Fibroblast of lung (primary cell): Measurements from ENCODE around the gene HMOX2. TPM values are rescaled to one million over a fixed set of nuclear protein-coding genes. Genes with fewer than 3 reads are reported as not detected.

ENCODE experiments used
- DNase-seq, 2 donors: peaks; one replicate each; pipeline versions ENCODE4 v3.0.0 to v3.0.0-alpha.2; 2010; ENCODE audit warnings: low read depth in 2 of 2
- H2AFZ ChIP-seq: 2 replicates; pipeline ENCODE4 v1.5.1; 2012; ENCODE audit warnings: low read length, control low read depth, inconsistent platforms
- H3K27ac ChIP-seq: 2 replicates; pipeline ENCODE4 v1.5.1; 2011; ENCODE audit warnings: low read length, control low read depth; ENCODE audit not compliant: insufficient read depth
- H3K27me3 ChIP-seq: 2 replicates; pipeline ENCODE4 v1.5.1; 2011; ENCODE audit warnings: mild to moderate bottlenecking, low read length; ENCODE audit not compliant: control insufficient read depth, insufficient read depth
- H3K36me3 ChIP-seq: 2 replicates; pipeline ENCODE4 v1.5.1; 2011; ENCODE audit warnings: low read length; ENCODE audit not compliant: control insufficient read depth, insufficient read depth
- H3K4me1 ChIP-seq: 2 replicates; pipeline ENCODE4 v1.5.1; 2011; ENCODE audit warnings: low read length; ENCODE audit not compliant: control insufficient read depth, insufficient read depth; ENCODE audit errors: extremely low read depth
- H3K4me2 ChIP-seq: 2 replicates; pipeline ENCODE4 v1.5.1; 2011; ENCODE audit warnings: low read length, control low read depth; ENCODE audit not compliant: insufficient read depth; ENCODE audit errors: extremely low read depth
- H3K4me3 ChIP-seq, 4 experiments: fragments of 200-600 bp in 1 of 4; sonication (generic) in 1 of 4; replicated peaks in 1 of 4; 2 replicates each; pipeline ENCODE4 v1.5.1; 2011 to 2016; ENCODE audit warnings: low read length in 4 of 4, low read depth in 3 of 4, mild to moderate bottlenecking in 3 of 4, control low read depth in 2 of 4, inconsistent platforms in 1 of 4, mixed read lengths in 1 of 4; ENCODE audit not compliant: insufficient read depth in 1 of 4; ENCODE audit errors: control extremely low read depth in 1 of 4
- H3K79me2 ChIP-seq: 2 replicates; pipeline ENCODE4 v1.5.1; 2012; ENCODE audit warnings: mild to moderate bottlenecking, low read length, inconsistent platforms; ENCODE audit not compliant: control insufficient read depth, insufficient read depth
- H3K9ac ChIP-seq: 2 replicates; pipeline ENCODE4 v1.5.1; 2011; ENCODE audit warnings: mild to moderate bottlenecking, low read length, control low read depth; ENCODE audit not compliant: insufficient read depth
- H3K9me3 ChIP-seq: 2 replicates; pipeline ENCODE4 v1.5.1; 2012; ENCODE audit warnings: low read depth, low read length; ENCODE audit not compliant: control insufficient read depth, insufficient read depth
- H4K20me1 ChIP-seq: 2 replicates; pipeline ENCODE4 v1.5.1; 2011; ENCODE audit warnings: low read length; ENCODE audit not compliant: control insufficient read depth, insufficient read depth; ENCODE audit errors: extremely low read depth
- CTCF ChIP-seq, 2 donors: IDR thresholded peaks in 1 of 2; conservative IDR thresholded peaks in 1 of 2; 1 replicate in 1 of 2; 2 replicates in 1 of 2; pipeline ENCODE4 v1.5.1; 2011 to 2012; ENCODE audit warnings: low read length in 2 of 2, control low read depth in 1 of 2, inconsistent platforms in 1 of 2, low read depth in 1 of 2, mild to moderate bottlenecking in 1 of 2
- EZH2 ChIP-seq: IDR thresholded peaks from 2 replicates; pipeline ENCODE4 v1.5.1; 2012; ENCODE audit warnings: low read length, control low read depth, mild to moderate bottlenecking; ENCODE audit errors: missing control alignments
- polyA plus RNA-seq, 2 donors: library from polyadenylated mRNA; depleted of rRNA in 1 of 2; stranded (reverse) in 1 of 2; unstranded in 1 of 2; fragments of >200 nt; gene quantifications; 2 replicates each; pipeline ENCODE4 v1.2.1, GENCODE V29; 2011 to 2012; ENCODE audit warnings: missing spikeins in 1 of 2
- total RNA-seq: library from RNA; depleted of rRNA; stranded (reverse); fragments of >200 nt; gene quantifications from 2 replicates; pipeline ENCODE4 v1.2.1, GENCODE V29; 2014

HMOX2 gene
- total and polyA plus RNA-seq, 2 donors (not counting 1 experiment from before 2014, with no cell fraction given), result 40.0 to 45.7 TPM

DNA sequence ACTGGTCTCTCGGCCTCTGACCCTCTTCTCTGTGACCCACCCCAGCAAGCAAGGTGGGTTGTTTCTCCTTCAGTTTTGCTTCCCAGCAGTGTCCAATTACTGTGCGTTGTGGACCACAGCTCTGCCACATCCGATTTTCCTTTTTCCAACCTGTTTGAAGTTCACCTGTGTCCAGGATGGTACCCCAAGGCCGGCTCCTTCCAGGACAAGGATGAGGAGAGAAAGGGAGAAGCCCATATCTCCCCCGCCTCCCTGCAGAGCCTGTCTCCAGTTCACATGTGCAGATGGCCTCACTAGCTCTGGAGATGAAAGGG is 15.3 kb upstream of the HMOX2 start:
- H3K27me3 ChIP-seq, result no peaks in the 10 kb centered on the region
- no peak for DNase-seq
- H3K4me2 ChIP-seq, result no peak overlapping the region
- no peaks in the 10 kb centered on the region for H3K79me2 ChIP-seq
- no peak overlapping the region for H3K4me3 ChIP-seq
- TF ChIP-seq EZH2, result no peak
- no peak for TF ChIP-seq CTCF (conservative IDR thresholded peaks at IDR 0.05 in 1 of 2, IDR thresholded peaks at IDR 0.05 in 1 of 2; ENCODE audit: low read depth in 1 of 2, low read length in 2 of 2)
- no peaks in the 10 kb centered on the region for H4K20me1 ChIP-seq
- peaks cover 20% of the 10 kb centered on the region for H3K36me3 ChIP-seq
- no peak overlapping the region for H3K27ac ChIP-seq
- H3K9me3 ChIP-seq, result no peaks in the 10 kb centered on the region
- H2AFZ ChIP-seq, result no peak overlapping the region
- H3K4me1 ChIP-seq, result peaks cover 10% of the 10 kb centered on the region
- no peak overlapping the region for H3K9ac ChIP-seq

DNA sequence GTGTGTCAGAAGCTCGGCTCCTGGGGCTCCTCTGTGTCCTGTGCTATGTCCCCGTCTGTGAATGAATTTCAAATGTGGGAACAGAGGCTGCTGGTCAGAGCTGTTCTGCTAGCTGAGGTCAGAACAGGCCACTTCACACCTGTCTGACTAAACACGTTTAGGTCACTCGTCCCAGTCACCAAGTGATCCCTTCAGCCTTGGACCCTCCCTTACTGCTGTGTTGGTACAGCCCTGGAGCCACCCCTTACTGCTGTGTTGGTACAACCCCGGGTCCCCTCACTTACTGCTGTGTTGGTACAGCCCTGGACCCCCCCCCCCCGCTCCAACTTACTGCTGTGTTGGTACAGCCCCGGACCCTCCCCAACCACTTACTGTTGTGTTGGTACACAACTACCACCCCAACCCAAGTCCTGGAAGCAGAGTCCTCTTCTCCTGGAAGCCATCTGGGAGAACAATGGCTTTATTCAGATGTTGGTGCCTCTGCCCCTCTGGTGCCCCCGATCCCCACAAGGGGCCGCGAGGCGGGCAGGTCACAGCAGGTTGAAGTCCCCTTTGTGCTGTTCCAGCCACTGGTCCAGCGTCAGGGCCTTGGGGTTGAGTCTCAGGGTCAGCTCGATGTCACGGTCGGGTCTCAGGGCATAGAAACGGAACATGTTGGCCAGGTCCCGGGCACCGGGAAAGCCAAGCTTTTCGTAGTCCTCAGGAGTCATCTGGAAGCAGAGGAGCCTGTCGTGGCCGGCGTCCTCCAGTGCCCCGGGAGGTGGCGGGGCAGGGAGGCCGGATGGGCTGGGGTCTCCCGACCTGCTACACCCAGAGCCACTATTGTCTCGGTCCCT is 14.7 kb upstream of the HMOX2 start:
- Histone ChIP-seq H3K27me3 (no peaks in the 10 kb centered on the region), H3K9ac (no peak overlapping the region), H3K27ac (no peak overlapping the region), H3K4me3 (no peak overlapping the region), H2AFZ (no peak overlapping the region), H3K9me3 (no peaks in the 10 kb centered on the region), H3K4me2 (no peak overlapping the region), H3K79me2 (no peaks in the 10 kb centered on the region), H4K20me1 (no peaks in the 10 kb centered on the region), H3K4me1 (peaks cover 10% of the 10 kb centered on the region), H3K36me3 (peaks cover 19% of the 10 kb centered on the region)
- TF ChIP-seq CTCF (conservative IDR thresholded peaks at IDR 0.05 in 1 of 2, IDR thresholded peaks at IDR 0.05 in 1 of 2; ENCODE audit: low read depth in 1 of 2, low read length in 2 of 2) (no peak), EZH2 (no peak)
- no peak for DNase-seq

- H3K4me1 ChIP-seq, result peaks cover 10% of the 10 kb centered on the region
- no peaks in the 10 kb centered on the region for H3K27me3 ChIP-seq
- H3K36me3 ChIP-seq, result peaks cover 16% of the 10 kb centered on the region
- no peaks in the 10 kb centered on the region for H3K79me2 ChIP-seq
- DNase-seq, result peak in 1 of 2 donors; percentile 5
- TF ChIP-seq CTCF (conservative IDR thresholded peaks at IDR 0.05 in 1 of 2, IDR thresholded peaks at IDR 0.05 in 1 of 2; ENCODE audit: low read depth in 1 of 2, low read length in 2 of 2) (no peak), EZH2 (no peak)
- no peaks in the 10 kb centered on the region for H3K9me3 ChIP-seq
- no peaks in the 10 kb centered on the region for H4K20me1 ChIP-seq
- H3K4me3 ChIP-seq, result no peak overlapping the region
- H3K4me2 ChIP-seq, result no peak overlapping the region
- peak overlapping the region; percentile 24 for H3K9ac ChIP-seq
- peak overlapping the region; percentile 80 for H3K27ac ChIP-seq
- H2AFZ ChIP-seq, result no peak overlapping the region
These were observed 12.6 kb upstream of the HMOX2 start for GRCh38 chr16:4463522-4464163.
